NCI-H1092 (cell line): Measurements from ENCODE around the gene FBL.
"Not testable (repeated sequence)": the region's sequence is repeated elsewhere in the genome, so short reads cannot be mapped to it uniquely, and the experiment has no call there.

ENCODE experiments used
- DNase-seq: peaks from one replicate; lab custom pipeline; 2025; lab: John Stamatoyannopoulos, UW

Gene FBL

DNA sequence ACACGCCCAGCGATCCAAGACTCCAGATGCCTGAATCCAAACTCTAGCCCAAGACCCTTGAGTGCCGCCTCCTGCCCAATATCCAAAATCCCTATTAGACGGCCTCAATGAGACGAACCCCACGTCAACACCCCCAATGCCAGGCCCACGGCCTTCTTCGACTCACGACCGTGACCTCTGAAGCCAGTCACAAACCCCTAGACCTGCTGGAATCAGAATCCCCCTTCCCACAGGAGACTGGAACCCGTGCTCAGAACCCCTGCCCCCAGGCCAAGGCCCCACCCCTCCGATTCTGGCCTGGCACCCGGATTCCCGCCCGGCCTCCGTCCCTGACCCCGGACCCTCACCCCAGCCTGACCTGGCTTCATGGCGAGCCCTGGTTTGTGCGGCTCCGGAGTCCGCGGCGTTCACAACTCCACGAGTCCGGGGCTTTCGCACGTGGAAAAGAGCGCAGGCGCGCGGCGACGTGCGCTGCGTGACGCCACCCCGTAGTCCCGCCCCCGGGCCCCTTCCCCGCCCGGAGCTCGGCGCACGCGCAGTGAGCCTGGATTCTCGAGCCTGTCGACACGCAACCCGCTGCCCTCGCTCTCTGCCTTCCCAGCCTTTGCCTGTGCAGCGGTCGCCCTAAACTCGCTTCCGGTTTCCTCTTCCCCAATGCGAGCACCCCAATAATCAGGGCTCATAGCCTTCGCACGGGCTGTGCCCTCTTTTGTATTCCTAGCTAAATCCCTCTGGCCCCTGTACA, at the start of gene FBL:
Gene FBL, minus strand, starts transcription at position 447 of the 745 bp plus-strand sequence. Its CDS starts 79 bp downstream, at position 368.
- DNase-seq, result peak; percentile 84

DNA sequence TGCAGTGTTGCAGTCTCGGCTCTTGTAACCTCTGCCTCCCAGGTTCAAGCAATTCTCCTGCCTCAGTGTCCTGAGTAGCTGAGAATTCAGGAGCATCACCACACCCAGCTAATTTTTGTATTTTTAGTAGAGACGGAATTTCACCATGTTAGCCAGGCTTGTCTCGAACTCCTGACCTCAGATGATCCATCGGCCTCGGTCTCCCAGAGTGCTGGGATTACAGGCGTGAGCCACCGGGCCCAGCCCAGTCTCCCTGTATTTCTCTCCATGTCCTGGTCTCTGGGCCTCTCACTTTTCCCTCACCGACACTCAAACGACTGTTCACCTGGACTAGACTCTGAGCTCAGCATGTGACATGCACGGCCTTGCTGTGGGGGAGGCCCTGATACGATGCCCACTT, 48.9 kb upstream of the FBL start:
- not testable (repeated sequence) for DNase-seq

DNA sequence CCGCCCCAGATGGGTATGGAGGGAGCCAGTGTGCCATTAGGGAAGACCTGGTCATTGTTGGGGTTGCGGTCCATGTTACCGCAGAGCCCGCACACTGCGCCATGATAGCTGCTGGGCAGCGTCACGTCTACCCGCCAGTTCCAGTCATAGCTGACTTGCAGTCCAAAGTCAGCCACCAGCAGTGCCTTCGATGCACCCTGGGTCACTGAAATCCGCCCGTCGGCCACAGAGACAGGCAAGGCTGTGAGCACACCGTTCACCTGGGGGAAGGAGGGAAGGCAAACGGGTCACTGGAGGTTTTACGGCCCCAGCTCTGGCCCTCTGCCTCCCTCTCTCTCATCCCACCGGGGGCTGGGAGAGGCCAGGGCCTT, 48.0 kb upstream of the FBL start:
- DNase-seq, result not testable (repeated sequence)

DNA sequence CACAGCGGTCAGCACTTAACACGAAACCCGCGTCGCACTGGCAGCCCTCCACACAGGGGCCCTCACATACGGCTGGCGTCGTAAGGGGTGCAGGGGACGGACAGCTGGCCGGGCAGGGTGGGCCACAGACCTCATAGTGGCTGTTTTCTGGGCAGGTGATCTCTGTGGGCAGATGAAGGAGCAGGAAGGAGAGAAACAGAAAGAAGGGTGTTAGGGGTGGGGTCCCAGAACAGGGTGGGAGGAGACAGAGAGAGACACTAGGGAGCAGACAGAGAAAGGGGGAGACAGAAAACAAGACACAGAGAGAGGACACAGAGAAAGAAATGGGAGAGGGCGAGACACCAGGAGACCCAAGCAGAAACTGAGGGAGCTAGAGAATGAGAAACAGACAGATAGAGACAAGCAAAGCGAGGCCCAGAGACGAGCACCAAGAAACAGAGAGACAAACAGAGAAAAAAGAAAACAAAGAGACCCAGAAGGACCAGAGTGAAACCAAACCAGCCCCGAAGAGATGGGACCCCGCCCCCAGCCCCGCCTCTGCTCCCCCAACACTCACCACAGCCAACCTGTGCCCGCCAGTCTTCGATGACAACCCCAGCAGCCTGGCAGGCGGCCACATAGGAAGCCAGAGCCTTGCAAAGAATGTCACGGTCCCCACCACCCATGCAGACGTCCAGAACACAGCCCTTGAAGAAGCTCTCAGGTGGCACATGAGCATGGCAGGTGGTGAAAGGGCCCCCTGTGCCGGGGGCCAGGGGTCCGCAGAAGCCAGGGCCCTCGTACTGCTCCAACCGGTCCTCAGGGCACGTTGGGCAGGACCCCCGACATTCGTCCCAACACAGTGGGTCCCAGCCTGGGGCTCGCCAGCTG, 47.4 kb upstream of the FBL start:
- not testable (repeated sequence) for DNase-seq

DNA sequence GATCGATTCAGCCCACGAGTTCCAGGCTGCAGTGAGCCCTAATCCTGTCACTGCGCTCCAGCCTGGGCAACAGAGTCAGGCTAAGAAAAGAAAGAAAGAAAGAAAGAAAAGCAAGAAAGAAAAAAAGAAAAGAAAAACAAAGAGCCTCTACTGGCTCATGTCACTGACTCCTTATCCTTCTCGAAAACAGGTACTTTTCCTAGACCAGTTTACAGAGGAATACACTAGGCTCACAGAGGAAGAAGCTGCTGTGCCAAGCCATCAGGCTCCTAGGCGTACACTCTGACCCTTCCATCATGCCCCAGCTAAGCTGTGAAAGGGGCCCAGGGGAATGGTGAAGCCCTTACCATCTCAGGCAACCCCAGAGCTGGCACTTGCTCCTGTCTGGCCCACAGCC, 46.3 kb upstream of the FBL start:
- not testable (repeated sequence) for DNase-seq

DNA sequence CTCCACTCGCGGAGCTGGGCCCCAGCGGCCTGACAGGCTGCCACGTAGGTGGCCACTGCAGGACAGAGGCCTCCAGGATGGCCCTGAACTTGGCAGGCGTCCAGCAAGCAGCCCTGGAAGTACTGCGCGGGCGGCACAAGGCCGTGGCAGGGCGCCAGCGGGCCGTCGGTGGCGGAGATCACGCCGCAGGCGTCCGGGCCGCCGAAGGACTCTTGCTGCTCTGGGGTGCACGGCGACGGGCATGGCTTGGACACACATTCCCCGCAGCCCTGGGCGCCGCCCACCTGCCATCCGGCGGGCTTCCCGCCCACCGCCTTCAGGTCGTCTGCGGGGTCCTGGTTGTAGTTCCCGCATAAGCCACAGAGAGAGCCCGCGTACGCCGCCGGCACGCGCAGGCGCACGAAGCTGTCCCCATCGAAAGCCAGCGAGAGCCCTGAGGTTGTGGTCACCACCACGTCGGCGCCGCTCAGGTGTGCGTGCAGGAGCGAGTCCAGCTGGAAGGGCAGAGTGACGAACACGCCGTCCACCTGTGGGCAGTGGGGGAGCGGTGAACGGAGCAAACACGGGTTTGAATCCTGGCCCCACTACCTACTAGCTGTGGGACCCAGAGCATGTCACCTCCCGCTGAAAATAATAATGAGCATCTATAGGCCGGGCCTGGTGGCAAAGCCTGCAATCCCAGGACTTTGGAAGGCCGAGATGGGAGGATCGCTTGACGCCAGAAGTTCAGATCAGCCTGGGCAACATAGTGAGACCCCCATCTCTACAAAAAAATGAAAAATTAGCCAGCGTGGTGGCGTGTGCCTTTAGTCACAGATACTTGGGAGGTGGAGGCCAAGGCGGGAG, 45.7 kb upstream of the FBL start:
- DNase-seq, result not testable (repeated sequence)

DNA sequence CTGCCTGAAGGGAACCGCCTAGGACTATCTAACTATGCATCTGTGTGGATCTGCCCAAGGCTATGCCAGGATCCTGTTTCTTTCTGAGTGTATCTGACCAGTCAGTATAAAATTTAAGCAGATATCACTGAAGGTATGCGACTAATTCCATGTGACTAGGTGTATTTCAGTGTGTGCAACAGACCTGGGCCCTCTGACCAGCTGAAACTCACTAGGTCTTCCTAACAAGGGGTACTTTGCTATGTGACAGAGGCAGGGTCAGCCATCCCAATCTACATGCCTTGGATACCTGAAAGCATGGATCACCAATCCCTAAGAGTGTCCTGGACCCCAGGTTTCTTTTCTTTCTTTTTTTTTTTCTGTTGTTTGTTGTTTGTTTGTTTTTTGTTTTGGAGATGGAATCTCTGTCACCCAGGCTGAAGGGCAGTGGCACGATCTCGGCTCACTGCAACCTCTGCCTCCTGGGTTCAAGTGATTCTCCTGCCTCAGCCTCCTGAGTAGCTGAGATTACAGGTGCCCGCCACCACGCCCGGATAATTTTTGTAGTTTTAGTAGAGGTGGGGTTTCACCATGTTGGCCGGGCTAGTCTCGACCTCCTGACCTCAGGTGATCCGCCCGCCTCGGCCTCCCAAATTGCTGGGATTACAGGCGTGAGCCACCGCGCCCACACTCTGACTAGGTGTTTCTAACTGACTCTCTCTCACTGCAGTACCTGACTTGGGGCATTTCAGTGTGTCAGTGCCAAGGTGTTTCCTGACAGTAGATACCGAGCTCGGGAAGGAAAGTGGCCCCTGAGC, 44.8 kb upstream of the FBL start:
- DNase-seq, result no peak

DNA sequence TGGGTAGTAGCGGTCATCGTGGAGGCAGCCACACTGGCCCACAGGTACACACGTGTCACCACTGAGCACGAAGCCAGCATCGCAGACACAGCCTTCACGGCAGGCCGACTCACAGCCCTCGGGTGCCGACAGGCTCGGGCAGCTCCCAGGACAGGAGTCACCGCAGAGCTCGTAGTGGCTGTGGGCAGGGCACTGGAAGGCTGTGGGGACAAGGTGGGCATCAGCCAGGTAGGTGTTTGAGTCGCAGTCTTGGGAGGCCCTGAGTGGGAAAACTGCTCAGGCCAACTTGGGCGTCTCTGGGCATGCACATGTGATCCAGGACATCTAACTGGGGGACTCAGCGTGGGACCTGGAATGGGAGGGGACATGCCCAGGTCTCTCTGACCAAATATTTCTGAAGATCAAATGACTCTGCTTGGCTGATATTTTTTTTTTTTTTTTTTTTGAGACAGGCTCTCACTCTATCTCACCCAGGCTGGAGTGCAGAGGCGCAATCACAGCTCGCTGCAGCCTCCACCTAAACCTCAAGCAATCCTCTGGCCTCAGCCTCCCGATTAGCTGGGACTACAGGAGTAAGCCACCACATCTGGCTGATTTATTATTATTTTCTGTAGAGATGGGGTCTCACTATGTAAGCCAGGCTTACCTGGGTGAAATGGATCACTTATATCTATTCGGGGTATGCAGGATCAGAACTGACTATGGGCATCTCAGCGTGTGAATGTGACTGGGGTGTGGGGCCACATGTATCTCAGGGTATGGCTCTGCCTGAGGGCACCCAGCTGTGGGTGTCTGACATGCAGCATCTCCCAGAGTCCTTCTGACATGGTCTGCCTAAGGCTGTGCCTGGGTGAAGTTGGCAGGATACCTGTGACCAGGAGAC, 43.9 kb upstream of the FBL start:
- not testable (repeated sequence) for DNase-seq

DNA sequence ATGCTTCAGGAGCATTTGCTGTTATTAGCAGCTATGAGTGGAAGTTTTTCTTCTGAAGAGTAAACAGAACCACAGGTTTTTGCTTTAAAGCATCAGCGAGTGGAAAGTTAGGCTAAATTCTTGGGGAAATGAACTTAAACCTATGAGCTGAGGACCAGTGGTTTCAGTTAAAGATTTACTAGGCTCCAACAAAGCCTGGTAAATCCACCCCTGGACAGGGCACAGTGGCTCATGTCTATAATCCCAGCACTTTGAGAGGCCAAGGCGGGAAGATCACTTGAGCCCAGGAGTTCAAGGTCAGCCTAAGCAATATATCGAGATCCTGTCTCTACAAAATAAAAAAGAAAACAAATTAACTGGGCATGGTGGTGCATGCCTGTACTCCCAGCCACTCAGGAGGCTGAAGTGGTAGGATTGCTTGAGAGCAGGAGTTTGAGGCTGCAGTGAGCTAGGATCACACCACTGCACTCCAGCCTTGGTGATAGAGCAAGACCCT, 41.3 kb upstream of the FBL start:
- DNase-seq, result not testable (repeated sequence)

DNA sequence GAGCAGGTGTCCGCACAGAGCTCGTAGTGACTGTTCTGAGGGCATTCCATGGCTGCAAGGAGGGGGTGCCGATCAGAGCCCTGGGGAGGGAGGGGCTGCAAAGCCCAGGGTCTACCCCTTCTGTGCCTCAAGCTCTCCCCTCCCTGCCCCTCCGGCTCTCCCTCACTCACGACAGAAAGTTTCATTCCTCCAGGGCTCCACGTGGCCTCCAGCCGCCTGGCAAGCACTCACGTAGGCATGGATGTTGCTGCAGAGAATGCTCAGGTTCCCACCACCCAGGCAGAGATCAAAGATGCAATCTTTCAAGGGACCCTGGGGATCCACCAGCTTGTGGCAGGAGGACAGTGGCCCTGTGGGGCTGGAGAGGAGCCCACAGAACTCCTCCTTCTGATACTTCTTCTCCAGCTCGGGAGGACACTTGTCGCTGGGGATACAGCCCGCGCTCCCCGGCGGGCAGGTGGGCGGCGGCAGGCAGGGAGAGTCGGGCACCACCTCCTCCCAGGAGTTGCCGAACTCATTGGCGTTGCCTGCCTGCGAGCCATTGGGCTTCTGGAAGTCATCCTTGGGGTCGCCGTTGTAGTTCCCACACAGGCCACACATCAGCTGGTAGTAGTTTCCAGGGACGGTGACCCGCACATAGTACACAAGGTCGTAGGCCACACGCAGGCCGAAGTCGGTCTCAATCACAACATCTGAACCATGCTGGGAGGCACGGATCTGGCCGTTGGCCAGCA, 39.8 kb upstream of the FBL start:
- not testable (repeated sequence) for DNase-seq

DNA sequence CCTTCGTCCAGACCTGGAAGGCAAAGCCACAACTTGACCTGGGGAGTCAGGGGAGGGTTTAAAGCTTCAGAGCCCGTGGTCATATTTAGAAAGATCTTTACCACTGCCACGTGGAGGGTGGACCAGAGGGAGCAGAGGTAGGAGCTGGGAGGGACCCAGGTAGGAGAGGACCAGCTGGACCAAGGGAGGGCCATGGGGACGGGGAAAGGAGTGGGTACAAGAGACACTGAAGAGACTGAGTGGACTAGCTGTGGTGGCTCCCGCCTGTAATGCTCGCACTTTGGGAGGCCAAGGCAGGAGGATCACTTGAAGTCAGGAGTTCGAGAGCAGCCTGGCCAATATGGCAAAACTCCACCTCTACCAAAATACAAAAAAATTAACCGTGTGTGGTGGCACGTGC, 38.5 kb upstream of the FBL start:
- not testable (repeated sequence) for DNase-seq

DNA sequence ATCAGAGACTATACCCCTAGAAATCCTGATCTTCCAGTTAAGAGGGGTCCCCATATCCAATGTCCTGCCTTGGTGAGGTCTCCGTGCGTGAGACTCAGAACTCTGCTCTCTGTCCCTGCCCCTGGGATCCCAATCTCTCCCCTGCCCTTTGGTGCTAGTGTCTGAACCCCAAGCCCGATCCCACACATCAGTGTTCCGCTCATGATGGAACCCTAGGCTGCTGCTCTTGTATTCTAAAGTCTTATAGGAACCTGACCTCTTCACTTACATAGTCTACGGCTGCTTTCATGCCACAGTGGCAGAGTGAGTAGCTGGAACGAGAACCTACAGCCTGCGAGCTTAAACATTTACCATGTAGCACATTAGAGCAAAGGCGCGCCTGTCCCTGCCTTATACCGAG, 36.5 kb upstream of the FBL start:
- not testable (repeated sequence) for DNase-seq

DNA sequence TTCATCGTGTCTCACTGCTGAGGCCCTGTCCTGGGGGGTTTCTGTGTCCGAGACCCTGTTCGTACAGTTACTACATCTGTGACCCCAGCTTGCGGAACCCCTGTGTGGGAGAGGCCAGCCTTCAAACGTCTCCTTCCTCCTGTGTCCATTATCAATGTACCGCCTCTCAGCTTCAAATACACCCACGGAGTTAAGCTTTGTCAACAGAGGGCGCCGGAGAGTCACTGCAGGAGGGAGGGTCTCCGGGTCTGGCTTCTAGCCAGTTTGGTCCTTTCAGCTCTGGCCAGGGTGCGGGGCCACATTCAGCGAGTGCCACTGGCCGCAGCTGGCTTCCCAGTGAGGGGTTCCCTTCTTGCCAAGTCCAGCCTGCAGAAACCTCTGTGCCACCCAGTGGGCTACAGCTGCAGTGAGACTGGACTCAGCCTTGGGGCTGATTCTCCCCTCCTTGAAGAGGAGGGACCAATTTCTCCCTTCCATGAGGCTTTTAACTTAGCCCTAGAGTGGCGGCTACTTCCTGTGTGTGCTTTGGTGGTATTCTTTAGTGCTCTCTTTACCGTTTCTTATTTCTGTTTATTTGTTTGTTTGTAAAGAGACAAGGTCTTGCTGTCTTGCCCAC, 35.4 kb upstream of the FBL start:
- DNase-seq, result peak; percentile 11

DNA sequence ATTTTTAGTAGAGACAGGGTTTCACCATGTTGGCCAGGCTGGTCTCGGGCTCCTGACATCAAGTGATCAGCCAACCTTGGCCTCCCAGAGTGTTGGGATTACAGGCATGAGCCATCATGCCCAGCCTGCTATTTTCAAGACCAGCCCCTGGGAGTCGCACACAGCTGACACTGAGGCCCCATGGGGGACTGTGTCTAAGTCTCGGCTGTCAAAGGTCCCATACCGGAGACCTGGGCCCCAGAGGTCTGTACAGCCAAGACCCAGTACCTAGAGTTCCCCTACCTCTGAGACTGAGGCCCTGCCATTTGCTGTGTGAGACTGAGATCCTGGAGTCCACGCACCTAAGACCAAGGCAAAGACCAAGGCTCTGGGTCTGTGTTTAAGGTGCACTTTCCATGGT, 34.1 kb upstream of the FBL start:
- DNase-seq, result not testable (repeated sequence)

DNA sequence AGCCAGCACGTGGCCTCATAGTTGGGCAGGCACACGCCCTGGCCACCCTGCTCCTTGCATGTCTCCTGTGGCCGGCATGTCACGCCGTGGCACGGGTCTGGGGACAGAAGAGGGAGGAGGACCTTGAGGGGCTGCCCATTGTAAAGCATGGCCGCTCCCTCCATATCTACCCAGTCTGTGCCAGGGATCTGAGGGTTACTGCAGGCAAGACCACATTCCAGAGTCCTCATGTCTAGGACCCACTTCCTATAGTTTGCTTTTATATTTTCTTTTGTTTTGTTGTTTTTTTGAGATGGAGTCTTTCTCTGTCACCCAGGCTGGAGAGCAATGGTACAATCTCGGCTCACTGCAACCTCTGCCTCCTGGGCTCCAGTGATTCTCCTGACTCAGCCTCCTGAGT, 33.6 kb upstream of the FBL start:
- DNase-seq, result not testable (repeated sequence)

DNA sequence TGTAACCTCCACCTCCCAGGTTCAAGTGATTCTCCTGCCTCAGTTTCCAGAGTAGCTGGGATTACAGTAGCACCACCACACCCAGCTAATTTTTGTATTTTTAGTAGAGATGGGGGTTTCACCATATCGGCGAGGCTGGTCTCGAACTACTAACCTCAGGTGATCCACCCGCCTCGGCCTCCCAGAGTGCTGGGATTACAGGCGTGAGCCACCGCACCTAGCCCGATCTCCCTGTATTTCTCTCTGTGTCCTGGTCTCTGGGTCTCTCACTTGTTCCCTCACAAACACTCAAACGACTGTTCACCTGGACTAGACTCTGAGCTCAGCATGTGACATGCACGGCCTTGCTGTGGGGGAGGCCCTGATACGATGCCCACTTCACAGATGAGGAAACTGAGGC, 32.7 kb upstream of the FBL start:
- not testable (repeated sequence) for DNase-seq

DNA sequence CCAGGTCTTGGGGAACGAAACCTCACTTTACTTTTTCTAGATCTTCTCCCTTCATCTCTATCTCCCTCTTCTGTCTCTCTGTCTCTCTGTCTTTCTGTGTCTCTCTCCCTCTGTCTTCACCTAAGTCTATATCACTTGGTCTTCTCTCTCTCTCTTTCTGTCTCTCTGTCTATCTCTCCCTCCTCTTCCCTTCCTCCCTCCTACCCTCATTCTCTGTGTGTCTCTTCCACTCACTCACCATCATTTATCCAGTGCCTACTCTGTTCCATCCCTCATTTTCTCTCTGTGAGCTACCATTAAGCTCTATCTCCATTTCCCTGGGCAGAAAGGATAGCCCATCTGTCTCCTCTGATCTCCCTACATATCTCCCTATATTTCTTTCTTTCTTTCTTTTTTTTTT, 32.2 kb upstream of the FBL start:
- no peak for DNase-seq

DNA sequence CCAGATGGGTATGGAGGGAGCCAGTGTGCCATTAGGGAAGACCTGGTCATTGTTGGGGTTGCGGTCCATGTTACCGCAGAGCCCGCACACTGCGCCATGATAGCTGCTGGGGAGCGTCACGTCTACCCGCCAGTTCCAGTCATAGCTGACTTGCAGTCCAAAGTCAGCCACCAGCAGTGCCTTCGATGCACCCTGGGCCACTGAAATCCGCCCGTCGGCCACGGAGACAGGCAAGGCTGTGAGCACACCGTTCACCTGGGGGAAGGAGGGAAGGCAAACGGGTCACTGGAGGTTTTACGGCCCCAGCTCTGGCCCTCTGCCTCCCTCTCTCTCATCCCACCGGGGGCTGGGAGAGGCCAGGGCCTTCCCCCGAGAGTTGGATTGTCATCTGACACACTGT, 31.8 kb upstream of the FBL start:
- DNase-seq, result not testable (repeated sequence)

DNA sequence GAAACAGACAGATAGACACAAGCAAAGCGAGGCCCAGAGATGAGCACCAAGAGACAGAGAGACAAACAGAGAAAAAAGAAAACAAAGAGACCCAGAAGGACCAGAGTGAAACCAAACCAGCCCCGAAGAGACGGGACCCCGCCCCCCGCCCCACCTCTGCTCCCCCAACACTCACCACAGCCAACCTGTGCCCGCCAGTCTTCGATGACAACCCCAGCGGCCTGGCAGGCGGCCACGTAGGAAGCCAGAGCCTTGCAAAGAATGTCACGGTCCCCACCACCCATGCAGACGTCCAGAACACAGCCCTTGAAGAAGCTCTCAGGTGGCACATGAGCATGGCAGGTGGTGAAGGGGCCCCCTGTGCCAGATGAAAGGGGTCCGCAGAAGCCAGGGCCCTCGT, 31.3 kb upstream of the FBL start:
- DNase-seq, result not testable (repeated sequence)
